ENCODE measurements around the gene EDARADD.
"Not testable (repeated sequence)": the region's sequence is repeated elsewhere in the genome, so short reads cannot be mapped to it uniquely, and the experiment has no call there.

Gene EDARADD

DNA sequence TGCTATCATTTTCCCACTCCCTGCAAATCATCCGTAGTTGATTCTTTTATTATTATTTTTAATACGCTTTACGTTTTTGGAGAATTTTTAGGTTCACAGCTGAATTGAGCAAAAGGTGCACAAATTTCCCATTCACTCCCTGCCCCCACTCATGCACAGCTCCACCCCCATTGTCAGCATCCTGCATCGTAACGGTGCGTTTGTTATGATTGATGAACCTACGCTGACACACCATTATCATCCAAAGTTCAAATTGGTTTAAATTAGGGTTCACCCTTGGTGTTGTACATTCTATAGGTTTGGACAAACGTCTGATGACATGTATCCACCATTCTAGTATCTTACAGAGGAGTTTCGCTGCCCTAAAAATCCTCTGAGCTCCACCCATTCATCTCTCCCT, 44.5 kb downstream of the EDARADD start:
- DNase-seq (ENCODE audit: low read depth), result no peak

DNA sequence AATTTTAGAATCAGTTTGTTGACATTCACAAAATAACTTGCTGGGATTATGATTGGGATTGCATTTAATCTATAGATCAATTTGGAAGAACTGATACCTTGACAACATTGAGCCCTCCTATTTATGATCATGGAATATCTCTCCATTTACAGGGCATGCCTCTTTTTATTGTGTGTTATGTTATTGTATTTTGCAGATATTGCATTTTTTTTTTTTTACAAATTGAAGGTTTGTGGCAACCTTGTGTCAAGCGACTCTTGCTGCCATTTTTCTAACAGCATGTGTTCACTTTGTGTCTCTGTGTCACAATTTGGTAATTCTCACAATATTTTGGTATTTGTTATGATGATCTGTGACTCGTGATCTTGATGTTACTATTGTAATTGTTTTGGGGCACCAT, 46.3 kb downstream of the EDARADD start:
- no peak for DNase-seq (ENCODE audit: low read depth)

DNA sequence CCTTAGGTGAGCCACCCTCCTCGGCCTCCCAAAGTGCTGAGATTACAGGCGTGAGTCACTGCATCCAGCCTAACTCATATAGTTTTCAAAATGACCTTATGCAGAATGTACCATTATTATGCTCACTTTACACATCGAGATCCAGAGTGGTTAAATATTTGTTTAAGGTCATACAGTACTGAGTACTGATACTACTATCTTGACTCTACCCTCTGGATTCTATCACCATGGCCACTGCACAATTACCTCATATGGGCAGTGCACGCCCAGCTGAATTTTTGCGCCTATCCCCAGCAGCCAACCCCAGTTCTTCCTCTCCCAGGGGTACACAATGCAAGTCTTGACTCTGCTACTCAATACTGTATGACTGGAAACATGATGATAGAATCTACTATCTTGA, 56.7 kb downstream of the EDARADD start:
- DNase-seq (ENCODE audit: low read depth), result no peak

- peak; percentile 23 for DNase-seq (ENCODE audit: low read depth)
These were observed 57.8 kb downstream of the EDARADD start for GRCh38 chr1:236451796-236452373.

DNA sequence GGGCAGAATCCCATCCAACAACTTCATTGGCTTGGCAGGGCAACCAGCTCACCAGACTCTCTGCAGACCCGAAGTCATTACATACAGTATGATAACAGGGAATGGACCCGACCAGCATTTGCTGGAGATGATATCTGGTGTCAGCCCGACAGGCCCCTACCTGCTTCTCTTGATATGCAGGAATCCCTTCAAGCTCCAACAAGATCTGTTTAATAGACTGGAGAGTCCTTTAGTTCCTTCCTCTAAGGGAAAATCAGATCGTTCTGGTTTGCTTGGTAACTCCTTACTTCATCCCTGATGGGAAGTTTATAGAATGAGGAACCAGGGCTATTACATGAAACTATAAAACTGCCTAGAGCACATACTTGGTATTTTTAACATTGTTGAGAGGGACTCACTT, 61.2 kb downstream of the EDARADD start:
- no peak for DNase-seq (ENCODE audit: low read depth)

GRCh38 chr1:236457775-236458174, 63.7 kb downstream of the EDARADD start:
- DNase-seq (ENCODE audit: low read depth), result no peak

DNA sequence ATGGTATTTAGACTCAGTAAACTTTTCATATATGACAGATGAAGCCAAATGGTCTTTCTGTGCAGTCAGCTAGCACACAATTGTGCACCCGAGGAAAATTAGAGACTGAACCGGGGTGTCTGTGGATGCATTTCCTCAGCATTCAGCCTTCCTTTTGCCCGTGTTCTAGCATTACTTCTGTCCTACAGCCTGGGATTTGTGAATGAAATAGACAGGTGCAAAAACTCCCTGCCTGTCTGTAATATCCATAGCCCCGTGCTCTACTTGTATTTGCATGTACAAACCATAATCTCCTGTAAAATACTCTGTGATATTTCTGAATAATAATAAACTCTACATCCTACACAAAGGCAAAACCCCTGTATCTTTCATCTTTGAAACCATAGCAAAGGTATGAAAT, 64.9 kb downstream of the EDARADD start:
- no peak for DNase-seq (ENCODE audit: low read depth)

- no peak for DNase-seq (ENCODE audit: low read depth)
These were observed 66.0 kb downstream of the EDARADD start for GRCh38 chr1:236460103-236460502.

GRCh38 chr1:236464197-236464596, 70.1 kb downstream of the EDARADD start:
- DNase-seq (ENCODE audit: low read depth), result not testable (repeated sequence)

DNA sequence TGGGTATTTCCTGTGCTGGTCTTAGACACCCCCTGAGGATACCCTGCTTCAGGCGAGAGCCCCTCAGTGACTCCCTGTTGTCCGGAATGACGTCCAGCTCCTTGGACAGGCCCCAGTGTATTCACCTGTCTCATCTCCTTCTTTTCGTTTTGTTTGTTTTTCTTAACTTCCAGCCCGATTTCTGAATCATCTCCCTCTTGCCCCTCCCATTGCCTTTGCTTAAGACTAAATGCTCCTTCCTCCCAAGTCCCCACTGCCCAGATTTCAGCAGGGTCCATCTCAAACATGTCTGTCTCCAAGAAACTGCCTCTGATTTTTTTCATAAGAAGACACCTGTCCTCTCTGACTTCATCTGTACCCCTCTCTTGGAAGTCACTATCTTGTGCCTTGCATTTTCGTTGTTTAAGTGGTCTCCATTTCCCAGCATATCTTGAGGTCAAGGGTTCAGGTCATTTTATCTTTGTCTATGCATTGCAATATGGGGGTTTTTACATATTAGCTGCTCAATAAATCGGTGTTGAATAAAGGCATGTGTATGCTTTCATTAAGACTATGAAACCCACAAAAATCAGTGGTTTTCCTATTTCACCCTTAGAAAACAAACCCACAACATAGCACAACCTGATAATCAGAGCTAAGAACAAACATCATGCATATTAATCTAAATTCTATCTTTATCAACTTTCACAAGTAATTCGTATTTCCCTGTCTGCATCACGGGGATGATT, 71.3 kb downstream of the EDARADD start:
- no peak for DNase-seq (ENCODE audit: low read depth)

GRCh38 chr1:236465959-236466303, 71.8 kb downstream of the EDARADD start:
- DNase-seq (ENCODE audit: low read depth), result no peak

GRCh38 chr1:236467327-236467641, 73.2 kb downstream of the EDARADD start:
- no peak for DNase-seq (ENCODE audit: low read depth)

- DNase-seq (ENCODE audit: low read depth), result no peak
These were observed 74.5 kb downstream of the EDARADD start for GRCh38 chr1:236468625-236469024.

DNA sequence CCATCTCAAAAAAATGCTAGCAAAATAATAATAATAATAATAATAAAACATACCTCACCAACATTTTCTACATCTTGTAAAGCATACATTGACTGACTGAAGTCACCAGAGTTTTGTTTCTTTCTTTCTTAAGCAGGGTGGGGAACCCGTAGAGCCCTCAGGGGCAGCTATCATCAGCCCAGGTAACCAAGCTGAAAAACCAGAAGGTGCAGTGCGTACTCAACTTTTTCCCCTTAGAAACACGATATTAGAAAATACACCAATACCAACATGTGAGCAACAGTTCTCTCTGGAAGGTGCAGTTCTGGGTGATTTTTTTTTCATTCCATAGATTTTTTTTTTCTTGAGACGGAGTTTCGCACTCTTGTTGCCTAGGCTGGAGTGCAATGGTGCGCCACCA, 75.4 kb downstream of the EDARADD start:
- DNase-seq (ENCODE audit: low read depth), result no peak

DNA sequence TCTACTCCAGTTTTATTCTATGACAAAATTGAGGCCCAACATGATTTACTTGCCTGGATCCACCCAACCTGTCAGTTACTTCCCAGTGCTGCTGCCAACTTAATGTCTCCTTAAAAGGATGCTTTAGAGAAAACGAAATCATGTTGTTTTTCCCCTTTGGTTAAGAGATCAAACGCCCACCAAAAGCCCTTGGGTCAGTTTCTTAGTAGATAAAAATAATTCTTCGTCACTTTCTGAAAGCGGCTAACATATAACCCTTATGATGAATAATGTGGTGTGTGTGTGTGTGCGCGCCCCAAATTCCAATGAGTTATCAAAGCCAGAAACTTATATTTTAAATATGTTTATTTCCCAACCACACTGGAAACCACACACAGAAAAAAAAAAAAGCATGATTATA, 77.0 kb downstream of the EDARADD start:
- no peak for DNase-seq (ENCODE audit: low read depth)

DNA sequence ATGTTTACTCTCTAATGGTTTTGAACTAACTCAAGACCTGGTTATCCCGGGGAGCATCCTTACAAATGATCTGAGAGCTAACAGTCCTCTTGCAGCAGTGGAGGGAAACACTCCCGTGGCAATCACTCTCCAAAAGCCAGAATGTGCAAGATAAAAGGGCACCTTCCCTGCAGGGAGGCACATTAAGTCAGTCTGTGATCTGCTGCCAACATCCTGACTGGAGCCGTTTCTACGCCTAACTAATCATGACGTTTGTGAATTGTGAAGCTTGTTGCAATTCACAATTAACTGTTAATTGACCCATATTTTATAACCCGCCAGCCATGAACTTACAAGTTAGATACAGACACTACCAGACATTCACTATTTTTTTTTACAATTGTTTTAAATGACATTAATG, 77.6 kb downstream of the EDARADD start:
- no peak for DNase-seq (ENCODE audit: low read depth)

DNA sequence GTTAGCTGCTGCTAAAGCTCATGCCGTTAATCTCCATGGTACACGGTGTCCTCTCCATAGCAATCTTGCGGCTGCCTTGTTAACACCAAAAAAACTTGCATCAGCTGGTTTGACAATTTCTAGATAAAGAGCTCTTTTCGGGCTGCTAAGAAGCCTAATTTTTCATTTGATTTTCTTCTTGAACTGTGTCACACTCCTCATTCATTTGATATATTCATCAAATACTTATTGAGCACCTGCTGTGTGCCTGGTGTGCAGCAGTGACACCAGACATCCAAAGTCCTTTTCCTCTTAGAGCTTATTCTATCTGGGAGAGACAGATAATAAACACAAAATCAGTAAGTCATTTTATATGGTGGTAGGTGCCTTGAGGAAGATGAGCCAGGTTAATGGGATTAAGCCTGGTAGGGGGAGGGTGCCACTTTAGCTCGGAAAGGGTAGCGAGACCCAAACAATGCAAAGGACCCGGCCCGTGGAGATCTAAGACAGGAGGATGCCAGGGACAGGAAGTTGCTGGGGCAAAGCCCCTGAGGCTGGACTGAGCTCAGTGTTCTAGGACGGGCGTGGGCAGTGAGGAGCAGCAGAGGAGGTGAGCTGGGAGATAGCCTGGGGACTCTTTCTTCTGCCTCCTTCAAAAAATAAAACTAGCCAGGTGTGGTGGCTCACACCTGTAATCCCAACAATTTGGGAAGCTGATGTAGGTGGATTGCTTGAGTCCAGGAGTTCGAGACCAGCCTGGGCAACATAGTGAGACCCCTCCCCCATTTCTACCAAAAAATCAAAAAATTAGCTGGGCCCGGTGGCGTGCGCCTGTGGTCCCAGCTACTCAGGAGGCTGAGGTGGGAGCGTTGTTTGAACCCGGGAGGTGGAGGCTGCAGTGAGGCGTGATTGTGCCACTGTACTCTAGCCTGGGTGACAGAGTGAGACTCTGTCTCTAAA, 79.0 kb downstream of the EDARADD start:
- no peak for DNase-seq (ENCODE audit: low read depth)

DNA sequence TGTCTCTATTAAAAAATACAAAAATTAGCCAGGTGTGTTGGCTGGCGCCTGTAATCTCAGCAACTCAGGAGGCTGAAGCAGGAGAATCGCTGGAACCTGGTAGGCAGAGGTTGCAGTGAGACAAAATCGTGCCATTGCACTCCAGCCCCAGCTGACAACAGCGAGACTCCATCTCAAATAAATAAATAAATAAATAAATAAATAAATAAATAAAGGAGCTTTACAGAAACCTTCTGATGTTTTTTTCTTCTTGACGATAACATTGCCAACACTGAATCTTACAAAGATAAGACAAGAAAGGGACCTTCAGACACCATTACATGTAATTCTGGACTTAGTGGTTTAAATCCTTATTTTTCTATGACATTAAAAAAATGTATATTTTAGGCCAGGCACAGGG, 81.9 kb downstream of the EDARADD start:
- no peak for DNase-seq (ENCODE audit: low read depth)

GRCh38 chr1:236480758-236481436, 86.8 kb downstream of the EDARADD start:
- no peak for DNase-seq (ENCODE audit: low read depth)

DNA sequence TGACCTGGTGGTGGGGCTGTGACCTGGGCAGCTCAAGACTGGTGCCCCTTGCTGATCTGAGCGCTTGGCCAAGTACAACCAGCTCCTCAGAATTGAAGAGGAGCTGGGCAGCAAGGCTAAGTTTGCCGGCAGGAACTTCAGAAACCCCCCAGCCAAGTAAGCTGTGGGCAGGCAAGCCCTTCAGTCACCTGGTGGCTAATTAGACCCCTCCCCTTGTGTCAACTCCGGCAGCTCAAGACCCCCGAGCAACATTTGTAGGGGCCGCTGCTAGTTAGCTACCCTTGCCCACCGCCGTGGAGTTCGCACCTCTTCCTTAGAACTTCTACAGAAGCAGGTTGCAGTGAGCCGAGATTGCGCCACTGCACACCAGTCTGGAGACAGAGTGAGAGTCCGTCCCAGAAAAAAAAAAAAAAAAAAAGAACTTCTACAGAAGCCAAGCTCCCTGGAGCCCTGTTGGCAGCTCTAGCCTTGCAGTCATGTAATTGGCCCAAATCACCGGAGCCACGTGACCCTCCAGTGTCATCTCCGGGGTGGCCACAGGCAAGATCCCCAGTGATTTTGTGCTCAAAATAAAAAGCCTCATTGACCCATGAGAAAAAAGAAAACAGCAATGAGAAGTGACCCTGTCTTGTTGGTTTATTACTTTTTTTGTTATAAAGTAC, 90.4 kb downstream of the EDARADD start:
- DNase-seq (ENCODE audit: low read depth), result no peak

DNA sequence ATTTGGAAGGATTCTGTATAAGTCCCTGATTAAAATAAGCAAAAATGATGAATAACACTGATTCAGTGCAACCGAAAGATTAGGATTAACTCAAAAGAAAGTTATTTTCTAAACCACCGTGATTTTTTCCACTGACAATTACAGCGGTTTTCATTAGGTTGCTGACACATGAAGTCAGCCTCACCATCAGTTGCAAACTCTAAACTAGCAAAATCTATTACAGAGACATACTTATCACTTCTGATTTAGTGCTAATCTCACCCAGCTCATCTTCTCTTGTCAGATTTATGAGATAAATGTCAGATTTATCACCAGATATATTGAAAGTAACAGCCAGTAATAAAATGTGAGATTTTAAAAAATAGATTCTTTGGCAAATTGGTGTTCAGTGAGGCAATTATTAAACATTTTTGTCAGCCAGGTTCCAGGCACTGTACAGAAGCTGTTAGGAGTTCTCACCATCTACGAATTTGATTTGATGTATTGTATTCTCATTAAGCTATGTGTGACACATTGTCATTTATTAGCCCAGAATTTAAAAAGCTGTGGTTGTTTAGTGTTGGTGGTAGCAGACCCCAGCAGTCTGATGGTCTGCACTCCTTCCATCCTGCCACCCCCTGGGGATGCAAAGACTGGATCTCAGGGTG, 92.4 kb downstream of the EDARADD start:
- DNase-seq (ENCODE audit: low read depth), result no peak

GRCh38 chr1:236489161-236489560, 95.1 kb downstream of the EDARADD start:
- not testable (repeated sequence) for DNase-seq (ENCODE audit: low read depth)

Data from iris pigment epithelial cell (primary cell).